Erythroblast (primary cell): ENCODE measurements around the gene FUBP3.

Source experiments
- DNase-seq, 2 experiments: peaks; one replicate each; lab custom pipeline; 2025; lab: John Stamatoyannopoulos, UW
- GATA1 ChIP-seq: IDR thresholded peaks from 2 replicates; pipeline ENCODE4 v1.6.1; 2011; ENCODE audit warnings: low read depth, mild to moderate bottlenecking, control low read depth, low read length, moderate library complexity
- POLR2A ChIP-seq: IDR thresholded peaks from 2 replicates; pipeline ENCODE4 v1.6.1; 2011; ENCODE audit warnings: mild to moderate bottlenecking, low read length

The FUBP3 gene, protein sequence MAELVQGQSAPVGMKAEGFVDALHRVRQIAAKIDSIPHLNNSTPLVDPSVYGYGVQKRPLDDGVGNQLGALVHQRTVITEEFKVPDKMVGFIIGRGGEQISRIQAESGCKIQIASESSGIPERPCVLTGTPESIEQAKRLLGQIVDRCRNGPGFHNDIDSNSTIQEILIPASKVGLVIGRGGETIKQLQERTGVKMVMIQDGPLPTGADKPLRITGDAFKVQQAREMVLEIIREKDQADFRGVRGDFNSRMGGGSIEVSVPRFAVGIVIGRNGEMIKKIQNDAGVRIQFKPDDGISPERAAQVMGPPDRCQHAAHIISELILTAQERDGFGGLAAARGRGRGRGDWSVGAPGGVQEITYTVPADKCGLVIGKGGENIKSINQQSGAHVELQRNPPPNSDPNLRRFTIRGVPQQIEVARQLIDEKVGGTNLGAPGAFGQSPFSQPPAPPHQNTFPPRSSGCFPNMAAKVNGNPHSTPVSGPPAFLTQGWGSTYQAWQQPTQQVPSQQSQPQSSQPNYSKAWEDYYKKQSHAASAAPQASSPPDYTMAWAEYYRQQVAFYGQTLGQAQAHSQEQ

GRCh38 chr9:130578865-130579737, at the start of gene FUBP3:
FUBP3 (plus strand) TSS chr9:130579577; CDS start chr9:130579681, 104 bp downstream.
- DNase-seq = peak; percentile 94 to 95
- TF ChIP-seq GATA1 (no peak), POLR2A (peak; percentile 90)

- no peak for TF ChIP-seq GATA1
- TF ChIP-seq POLR2A = no peak
- no peak for DNase-seq
Measured at GRCh38 chr9:130530938-130531337, 48.4 kb upstream of the FUBP3 start.

DNA sequence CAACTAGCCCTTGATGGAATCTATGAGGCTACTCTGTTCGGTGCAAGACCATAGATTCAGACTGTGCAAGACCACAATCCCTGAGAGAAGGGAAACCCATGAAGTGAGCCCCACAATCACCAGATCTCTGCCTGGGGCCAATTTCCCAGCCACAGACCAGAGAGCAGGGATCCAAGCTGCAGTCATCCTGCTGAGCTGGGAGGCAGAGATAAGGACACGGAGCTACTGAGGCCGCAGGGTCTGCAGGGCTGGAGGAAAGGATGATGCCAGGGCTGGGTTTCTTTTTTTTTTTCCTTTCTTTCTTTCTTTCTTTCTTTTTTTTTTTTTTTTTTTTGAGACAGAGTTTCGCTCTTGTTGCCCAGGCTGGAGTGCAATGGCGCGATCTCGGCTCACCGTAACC, 47.7 kb upstream of the FUBP3 start:
- TF ChIP-seq POLR2A (no peak), GATA1 (peak; percentile 68)
- DNase-seq = peak; percentile 80 to 86

DNA sequence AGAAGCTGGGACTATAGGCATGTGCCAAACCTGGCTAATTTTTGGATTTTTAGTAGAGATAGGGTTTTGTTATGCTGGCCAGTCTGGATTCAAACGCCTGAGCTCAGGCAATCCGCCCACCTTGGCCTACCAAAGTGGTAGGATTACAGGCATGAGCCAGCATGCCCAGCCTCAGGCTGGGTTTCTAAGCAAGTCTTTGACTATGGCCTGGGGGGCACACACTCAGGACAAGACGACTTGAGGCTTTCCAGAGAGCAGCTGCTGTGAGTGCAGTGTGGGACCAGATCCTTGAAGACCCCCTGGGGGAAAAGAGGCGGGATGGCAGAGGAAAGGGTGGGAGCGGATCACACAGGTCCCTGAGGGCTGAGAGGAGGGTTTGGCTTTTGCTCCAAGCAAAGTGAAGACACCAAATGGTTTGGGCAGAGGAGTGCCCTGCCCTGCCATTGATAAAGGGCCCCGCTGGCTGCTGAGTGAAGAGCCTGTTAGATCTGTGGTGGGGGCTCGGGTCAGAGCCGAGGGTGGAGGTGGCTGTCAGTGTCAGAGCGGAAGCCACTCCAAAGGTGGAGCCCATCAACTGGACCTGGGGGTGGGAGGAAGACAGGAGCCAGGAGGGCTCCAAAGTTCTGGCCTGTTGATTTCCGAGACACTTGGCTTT, 46.8 kb upstream of the FUBP3 start:
- peak; percentile 47 to 48 for DNase-seq
- TF ChIP-seq GATA1 = no peak
- no peak for TF ChIP-seq POLR2A

DNA sequence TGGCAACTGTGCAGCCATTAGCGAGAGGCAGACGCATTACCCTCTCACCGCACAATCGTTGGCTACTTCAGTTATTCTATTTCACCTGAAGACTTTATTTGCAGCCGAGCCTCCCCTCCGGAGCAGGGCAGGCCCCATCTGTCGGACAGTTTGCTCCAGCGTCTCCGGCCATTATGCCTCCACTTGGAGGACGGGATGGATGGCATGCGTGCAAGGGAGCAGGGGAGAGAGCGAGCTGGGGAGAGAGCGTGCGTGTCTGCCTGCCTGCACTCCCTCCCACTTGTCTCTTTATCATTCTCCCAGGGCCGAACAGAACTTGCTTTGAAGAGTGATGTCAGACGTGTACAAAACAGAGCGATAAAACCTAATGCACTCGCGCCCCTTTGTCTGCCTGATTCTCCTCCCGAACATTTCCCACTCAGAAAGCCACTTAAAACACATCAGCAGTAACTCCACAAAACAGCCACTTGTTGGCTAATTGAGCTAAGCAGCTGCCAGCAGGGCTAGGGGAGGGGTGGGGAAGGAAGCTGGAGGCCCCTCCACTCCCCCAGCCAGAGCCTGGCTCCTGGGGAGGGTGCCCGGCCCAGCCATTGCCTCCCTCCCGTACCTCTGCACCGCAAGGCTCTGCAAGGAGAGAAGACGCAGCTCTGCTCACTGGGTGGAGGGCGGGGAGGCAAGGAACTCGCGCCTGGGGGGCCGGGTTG, 43.4 kb upstream of the FUBP3 start:
- DNase-seq = peak; percentile 91 to 96
- TF ChIP-seq POLR2A (peak; percentile 96), GATA1 (no peak)

GRCh38 chr9:130536701-130537107, 42.7 kb upstream of the FUBP3 start:
- DNase-seq = peak; percentile 79 to 84
- TF ChIP-seq GATA1 (peak; percentile 32), POLR2A (no peak)

DNA sequence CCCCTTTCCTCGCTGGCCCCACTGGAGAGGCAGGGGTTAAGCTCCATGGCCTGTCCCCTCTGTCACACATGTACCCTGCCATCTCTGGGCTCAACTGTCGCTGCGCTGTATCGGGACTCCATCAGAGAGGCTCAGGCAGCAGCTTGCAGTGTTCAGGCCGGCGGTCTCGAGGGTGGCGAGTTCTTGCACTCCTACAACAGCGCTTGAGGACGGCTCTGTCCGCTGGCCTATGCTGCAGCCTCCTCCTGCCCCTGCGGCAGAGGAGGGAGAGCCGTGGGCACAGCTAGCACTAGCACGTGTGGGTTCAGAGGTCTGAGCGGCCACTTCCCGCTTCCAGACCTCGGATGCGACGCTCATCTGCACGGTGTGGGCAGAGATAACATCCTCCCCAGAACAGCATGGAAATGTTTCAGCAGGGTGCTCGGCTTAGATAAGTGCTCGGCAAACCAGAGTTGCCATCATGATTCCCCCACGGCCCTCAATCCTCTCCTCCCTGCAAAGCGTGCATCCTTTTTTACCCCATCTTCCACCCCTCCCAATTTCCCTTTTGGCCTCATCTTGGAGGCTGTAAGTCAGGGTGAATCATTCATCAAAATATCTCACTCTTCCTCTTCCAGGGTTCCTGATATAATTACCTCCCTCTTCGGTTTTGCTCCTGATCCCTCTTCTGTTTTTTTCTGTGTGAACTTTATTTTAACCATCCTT, 41.9 kb upstream of the FUBP3 start:
- peak; percentile 89 for TF ChIP-seq POLR2A
- TF ChIP-seq GATA1 = peak; percentile 99
- peak; percentile 93 to 98 for DNase-seq

DNA sequence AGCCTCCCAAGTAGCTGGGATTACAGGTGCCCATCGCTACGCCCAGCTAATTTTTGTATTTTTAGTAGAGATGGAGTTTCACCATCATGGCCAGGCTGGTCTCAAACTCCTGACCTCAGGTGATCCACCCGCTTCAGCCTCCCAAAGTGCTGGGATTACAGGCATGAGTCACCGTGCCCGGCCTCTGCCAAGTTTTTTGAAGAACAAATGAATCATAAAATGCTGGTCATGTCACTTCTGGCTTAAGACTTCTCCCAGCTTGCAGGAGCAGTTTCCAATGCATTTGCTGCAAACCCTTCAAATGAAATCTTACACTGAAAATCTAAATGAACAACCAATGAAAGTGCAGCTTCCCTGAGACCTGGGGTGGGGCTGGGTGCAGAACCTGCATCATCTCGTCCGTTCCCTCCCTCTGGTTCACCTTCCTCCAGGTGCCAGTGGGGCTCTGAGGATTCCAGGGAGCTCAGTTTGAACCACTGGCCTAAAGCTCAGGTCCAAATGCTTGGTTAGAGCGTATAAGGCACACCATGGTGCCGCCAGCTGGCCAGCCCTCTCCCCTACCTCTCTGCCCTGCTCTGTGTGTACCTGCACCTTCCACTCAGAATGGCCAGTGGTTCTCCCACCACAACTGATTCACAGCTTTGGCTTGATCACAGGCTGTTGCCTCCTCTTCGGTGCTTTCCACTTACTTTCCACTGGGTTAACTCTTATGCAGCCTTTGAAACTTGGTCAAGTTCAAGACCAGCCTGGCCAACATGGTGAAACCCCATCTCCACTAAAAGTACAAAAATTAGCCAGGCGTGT, 39.8 kb upstream of the FUBP3 start:
- peak; percentile 34 to 73 for DNase-seq
- no peak for TF ChIP-seq GATA1
- TF ChIP-seq POLR2A = no peak

DNA sequence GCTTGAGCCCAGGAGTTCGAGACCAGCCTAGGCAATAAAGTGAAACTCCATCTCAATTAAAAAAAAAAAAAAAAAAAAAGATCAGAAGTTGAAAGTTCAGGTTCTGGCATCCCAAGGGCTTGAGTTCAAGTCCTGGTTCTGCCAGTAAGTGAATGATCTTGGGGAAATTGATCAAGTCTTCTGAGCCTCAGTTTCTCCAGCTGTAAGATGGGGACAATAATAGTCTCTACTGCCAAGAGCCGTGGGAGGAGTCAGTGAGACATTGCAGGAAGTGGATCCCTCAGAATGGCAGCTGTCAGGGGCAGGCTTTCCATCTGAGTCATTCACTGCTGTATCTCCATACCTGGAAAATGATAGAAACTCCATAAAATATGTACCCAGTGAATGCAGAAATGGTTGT, 37.8 kb upstream of the FUBP3 start:
- TF ChIP-seq GATA1 (no peak), POLR2A (no peak)
- DNase-seq = no peak

DNA sequence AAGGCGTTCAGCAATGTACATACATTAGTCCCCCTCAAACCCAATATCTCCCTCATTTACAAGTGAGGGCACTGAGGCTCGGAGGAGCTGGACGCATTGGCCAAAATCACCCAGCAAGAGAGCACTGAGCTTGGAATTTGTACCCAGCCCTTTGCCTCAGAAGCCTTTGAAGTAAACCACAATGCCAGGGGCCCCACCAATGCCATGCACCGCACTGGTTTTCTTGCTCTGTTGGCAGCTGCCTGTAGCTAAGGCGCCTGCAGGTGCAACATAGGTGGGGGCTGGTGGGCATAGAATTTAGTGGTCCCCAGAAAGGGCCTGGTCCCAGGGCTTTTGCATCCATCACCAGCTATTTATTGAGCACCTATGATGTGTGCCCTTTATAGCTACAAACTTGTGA, 37.3 kb upstream of the FUBP3 start:
- no peak for DNase-seq
- TF ChIP-seq GATA1 = no peak
- no peak for TF ChIP-seq POLR2A

GRCh38 chr9:130542457-130543228, 36.7 kb upstream of the FUBP3 start:
- DNase-seq = peak; percentile 69
- TF ChIP-seq POLR2A (peak; percentile 21), GATA1 (no peak)
